AG04449 (cell line): ENCODE data around the gene MAP3K13.

Source experiments
- CTCF ChIA-PET: fragments of 350-600 bp; formaldehyde crosslinking; extraction: SDS; loops from one replicate; lab custom pipeline; 2021; ENCODE audit warnings: antibody characterized with exemption; lab: Yijun Ruan, JAX
- POLR2A ChIA-PET: fragments of 400-600, 350-600 bp; formaldehyde crosslinking; extraction: SDS; loops from one replicate; lab custom pipeline; 2020; ENCODE audit warnings: antibody characterized with exemption, inconsistent platforms; lab: Yijun Ruan, JAX
- DNase-seq: peaks from one replicate; pipeline ENCODE4 v3.0.0-alpha.2; 2010; ENCODE audit warnings: low read depth, low spot score
- H3K4me3 ChIP-seq: 2 replicates; pipeline ENCODE4 v1.5.1; 2011; ENCODE audit warnings: low read depth, mild to moderate bottlenecking, control low read depth, low read length
- CTCF ChIP-seq: IDR thresholded peaks from one replicate; pipeline ENCODE4 v1.5.1; 2011; ENCODE audit warnings: mild to moderate bottlenecking, moderate library complexity, low read length, control low read depth, inconsistent platforms; ENCODE audit not compliant: insufficient read depth; ENCODE audit errors: missing control alignments

MAP3K13 gene

DNA sequence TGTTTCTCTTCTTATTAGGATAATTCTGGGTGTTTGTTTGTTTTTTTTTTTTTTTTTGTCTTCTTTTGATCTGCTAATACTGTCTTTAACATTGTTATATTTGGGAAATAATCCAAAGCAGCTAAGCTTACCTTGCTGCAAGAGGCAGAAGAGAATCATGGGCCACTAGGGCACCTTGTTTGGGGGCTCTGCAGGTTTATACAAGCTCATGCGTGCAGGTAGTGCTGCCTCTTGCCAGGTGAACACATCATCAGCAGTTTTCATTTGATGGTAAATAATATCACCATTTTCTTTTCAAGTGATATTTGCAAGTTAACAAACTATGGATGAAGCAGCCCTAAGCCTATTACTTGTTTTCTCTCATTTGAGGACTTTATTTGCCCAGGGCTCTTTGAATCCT is 37.9 kb downstream of the MAP3K13 start:
- no peak overlapping the region for H3K4me3 ChIP-seq
- ChIA-PET POLR2A (no interaction called here), CTCF (no interaction called here)
- no peak for DNase-seq
- TF ChIP-seq CTCF = no peak

DNA sequence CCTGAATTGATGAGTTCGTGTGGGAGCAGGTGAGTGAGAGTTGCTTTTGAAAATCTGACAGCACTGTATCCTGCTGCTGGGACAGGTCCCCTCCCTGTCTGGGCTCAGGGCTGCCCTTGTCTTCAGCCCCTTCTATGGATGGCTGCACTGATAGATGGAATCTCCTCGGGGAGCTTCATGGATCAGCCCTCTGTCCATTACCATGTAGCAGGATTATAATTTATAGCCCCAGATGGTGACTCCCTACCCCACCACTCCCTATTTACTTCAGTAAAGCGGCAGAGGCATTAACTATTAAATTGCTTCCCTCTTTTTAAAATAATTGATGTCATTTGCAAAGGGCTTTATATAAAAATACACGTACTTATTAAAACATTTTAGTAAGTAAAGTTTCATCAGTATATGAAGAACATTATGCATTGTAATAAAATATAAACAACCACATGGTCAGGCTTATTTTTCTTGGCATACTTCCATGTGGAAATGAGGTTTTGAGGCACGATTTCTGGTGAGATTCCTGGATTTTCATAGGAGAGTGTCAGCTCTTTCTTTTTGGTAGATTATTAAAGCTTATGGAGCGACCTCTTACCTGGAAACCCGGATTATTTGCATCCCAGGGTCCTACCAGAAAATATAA is 38.5 kb downstream of the MAP3K13 start:
- POLR2A ChIA-PET = no interaction called here
- CTCF ChIA-PET = interaction anchor here (1.0 kb wide), 1 partner anchor 25 kb away, joined by 3 read pairs; no protein-coding TSS in a partner anchor
- TF ChIP-seq CTCF = no peak

DNA sequence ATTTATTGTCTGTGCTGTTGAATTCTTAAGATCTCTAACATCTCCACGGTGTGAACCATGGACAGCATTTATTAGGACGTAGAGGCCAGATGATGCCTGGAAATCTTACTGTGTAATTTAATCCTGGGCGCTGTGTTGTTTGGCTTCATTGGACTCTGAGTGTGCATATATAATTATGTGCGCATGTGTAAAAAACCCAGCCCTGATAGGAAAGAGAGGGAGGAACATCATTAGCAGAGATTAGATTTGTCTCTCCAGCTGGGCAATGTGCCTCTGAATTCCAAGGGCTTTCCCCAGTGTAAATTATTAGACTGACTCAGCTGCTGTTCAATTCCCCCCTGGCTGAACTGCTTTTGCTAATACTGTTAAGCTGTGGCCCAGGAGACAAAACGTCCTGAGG is 39.6 kb downstream of the MAP3K13 start:
- no peak overlapping the region for H3K4me3 ChIP-seq
- TF ChIP-seq CTCF = no peak
- DNase-seq = peak; percentile 10
- ChIA-PET CTCF (interaction anchor here (1.0 to 1.4 kb wide), 2 partner anchors 23 to 49 kb away, joined by 3 read pairs; no protein-coding TSS in a partner anchor), POLR2A (no interaction called here)

More for the DNA sequence above, 38.5 kb downstream of the MAP3K13 start:
- no peak overlapping the region for H3K4me3 ChIP-seq
- no peak for DNase-seq

DNA sequence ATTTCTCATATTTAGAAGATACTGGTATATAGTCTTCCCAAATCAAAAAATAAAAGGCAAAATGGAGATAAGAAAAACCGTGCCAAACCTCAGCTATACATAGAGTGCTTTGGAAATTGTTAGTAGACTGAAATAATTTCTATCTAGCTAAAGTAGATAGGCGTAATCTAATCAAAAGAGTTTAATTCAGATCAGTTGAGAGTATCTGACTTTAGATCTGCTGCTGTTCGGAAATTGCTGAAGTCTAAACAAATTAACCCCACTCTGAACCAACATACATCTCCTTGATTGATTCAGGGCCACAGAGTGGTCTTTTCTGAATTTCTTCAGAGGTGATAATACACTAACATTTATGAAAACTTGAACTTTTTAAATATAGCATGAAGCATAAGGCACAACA is 40.1 kb downstream of the MAP3K13 start:
- DNase-seq = no peak
- TF ChIP-seq CTCF = no peak
- ChIA-PET CTCF (interaction anchor here (1.4 kb wide), 1 partner anchor 49 kb away, joined by 3 read pairs; no protein-coding TSS in a partner anchor), POLR2A (no interaction called here)
- H3K4me3 ChIP-seq = no peak overlapping the region

GRCh38 chr3:185405243-185405642 is 42.3 kb downstream of the MAP3K13 start:
- TF ChIP-seq CTCF = no peak
- CTCF ChIA-PET = no interaction called here
- no peak for DNase-seq
- POLR2A ChIA-PET = no interaction called here
- H3K4me3 ChIP-seq = no peak overlapping the region

- H3K4me3 ChIP-seq = no peak overlapping the region
- CTCF ChIA-PET = no interaction called here
- DNase-seq = no peak
- no peak for TF ChIP-seq CTCF
- POLR2A ChIA-PET = no interaction called here
Measured at GRCh38 chr3:185405664-185406063, 42.7 kb downstream of the MAP3K13 start.
